Liver (tissue), 3 donors: Measurements from ENCODE around the gene DNAJB13.

Experiments
- JUND ChIP-seq, 2 donors: IDR thresholded peaks; 2 replicates each; pipeline ENCODE4 v1.6.1; 2016; ENCODE audit warnings: antibody characterized with exemption in 2 of 2
- REST ChIP-seq: IDR thresholded peaks from 2 replicates; pipeline ENCODE4 v1.6.1; 2016; ENCODE audit warnings: antibody characterized with exemption, mild to moderate bottlenecking
- RXRA ChIP-seq, 2 donors: IDR thresholded peaks; 2 replicates each; pipeline ENCODE4 v1.6.1; 2017 to 2018; ENCODE audit warnings: antibody characterized with exemption in 2 of 2, mild to moderate bottlenecking in 1 of 2
- TAF1 ChIP-seq: conservative IDR thresholded peaks from 2 replicates; pipeline ENCODE4 v1.6.1; 2016; ENCODE audit warnings: antibody characterized with exemption, mild to moderate bottlenecking
- TF ChIP-seq, protein P1 (sequence below): fragments of 150-350 bp; IDR thresholded peaks from 2 replicates; pipeline ENCODE4 v1.5.1; 2017; ENCODE audit warnings: improper control_type of control experiment, low read depth, low read length; ENCODE audit not compliant: missing input control
- donor health status: healthy.
- donor health status: healthy.

- TF ChIP-seq, protein P1, sequence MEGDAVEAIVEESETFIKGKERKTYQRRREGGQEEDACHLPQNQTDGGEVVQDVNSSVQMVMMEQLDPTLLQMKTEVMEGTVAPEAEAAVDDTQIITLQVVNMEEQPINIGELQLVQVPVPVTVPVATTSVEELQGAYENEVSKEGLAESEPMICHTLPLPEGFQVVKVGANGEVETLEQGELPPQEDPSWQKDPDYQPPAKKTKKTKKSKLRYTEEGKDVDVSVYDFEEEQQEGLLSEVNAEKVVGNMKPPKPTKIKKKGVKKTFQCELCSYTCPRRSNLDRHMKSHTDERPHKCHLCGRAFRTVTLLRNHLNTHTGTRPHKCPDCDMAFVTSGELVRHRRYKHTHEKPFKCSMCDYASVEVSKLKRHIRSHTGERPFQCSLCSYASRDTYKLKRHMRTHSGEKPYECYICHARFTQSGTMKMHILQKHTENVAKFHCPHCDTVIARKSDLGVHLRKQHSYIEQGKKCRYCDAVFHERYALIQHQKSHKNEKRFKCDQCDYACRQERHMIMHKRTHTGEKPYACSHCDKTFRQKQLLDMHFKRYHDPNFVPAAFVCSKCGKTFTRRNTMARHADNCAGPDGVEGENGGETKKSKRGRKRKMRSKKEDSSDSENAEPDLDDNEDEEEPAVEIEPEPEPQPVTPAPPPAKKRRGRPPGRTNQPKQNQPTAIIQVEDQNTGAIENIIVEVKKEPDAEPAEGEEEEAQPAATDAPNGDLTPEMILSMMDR: no peak
- TF ChIP-seq JUND (IDR thresholded peaks at IDR 0.05) (no peak), TAF1 (no peak), REST (no peak), RXRA (IDR thresholded peaks at IDR 0.05) (no peak)
Observed at GRCh38 chr11:73968356-73968966, 17.6 kb downstream of the DNAJB13 start.
